Glutamatergic neuron (in vitro differentiated cells): ENCODE results near the gene ABR. TPM values are rescaled to one million over a fixed set of nuclear protein-coding genes. Genes with fewer than 3 reads are reported as not detected.
A peak's percentile ranks its signal among the peaks of the same experiment; 100 is the strongest.
"Not testable (repeated sequence)": the region's sequence is repeated elsewhere in the genome, so short reads cannot be mapped to it uniquely, and the experiment has no call there.

ENCODE experiments used
- DNase-seq: peaks from one replicate; pipeline ENCODE4 v3.0.0; 2022
- H3K27ac Mint-ChIP-seq: one replicate; pipeline ENCODE4 v1.8.0; 2020; ENCODE audit warnings: mild to moderate bottlenecking, mixed read lengths, inconsistent platforms; ENCODE audit not compliant: unreplicated experiment
- H3K27me3 Mint-ChIP-seq: one replicate; pipeline ENCODE4 v1.8.0; 2020; ENCODE audit warnings: mild to moderate bottlenecking, moderate library complexity, mixed read lengths, inconsistent platforms; ENCODE audit not compliant: unreplicated experiment
- H3K36me3 Mint-ChIP-seq: one replicate; pipeline ENCODE4 v1.8.0; 2020; ENCODE audit warnings: mild to moderate bottlenecking, mixed read lengths, inconsistent platforms; ENCODE audit not compliant: unreplicated experiment
- H3K4me1 Mint-ChIP-seq: one replicate; pipeline ENCODE4 v1.8.0; 2020; ENCODE audit warnings: mild to moderate bottlenecking, low read depth, mixed read lengths, inconsistent platforms; ENCODE audit not compliant: unreplicated experiment
- H3K4me3 Mint-ChIP-seq: one replicate; pipeline ENCODE4 v1.8.0; 2020; ENCODE audit warnings: mild to moderate bottlenecking, mixed read lengths, inconsistent platforms; ENCODE audit not compliant: unreplicated experiment
- H3K9me3 Mint-ChIP-seq: one replicate; pipeline ENCODE4 v1.8.0; 2020; ENCODE audit warnings: mild to moderate bottlenecking, moderate library complexity, mixed read lengths, inconsistent platforms; ENCODE audit not compliant: unreplicated experiment
- total RNA-seq: library from RNA; stranded (reverse); fragmentation: NEBNext Ultra II Directional; extraction: Animal tissue kit (Norgen Biotek cat#: 25700); gene quantifications from one replicate; pipeline ENCODE4 v1.2.1, GENCODE V29; 2021; ENCODE audit not compliant: unreplicated experiment
- TF ChIP-seq, protein P1 (sequence below): fragments of 200-600 bp; sonication (generic); IDR thresholded peaks from one replicate; pipeline ENCODE4 v1.5.0; 2021; ENCODE audit not compliant: partially characterized antibody, unreplicated experiment

The ABR gene
- total RNA-seq, 1 donor from 2014 or later, result 219 TPM

DNA sequence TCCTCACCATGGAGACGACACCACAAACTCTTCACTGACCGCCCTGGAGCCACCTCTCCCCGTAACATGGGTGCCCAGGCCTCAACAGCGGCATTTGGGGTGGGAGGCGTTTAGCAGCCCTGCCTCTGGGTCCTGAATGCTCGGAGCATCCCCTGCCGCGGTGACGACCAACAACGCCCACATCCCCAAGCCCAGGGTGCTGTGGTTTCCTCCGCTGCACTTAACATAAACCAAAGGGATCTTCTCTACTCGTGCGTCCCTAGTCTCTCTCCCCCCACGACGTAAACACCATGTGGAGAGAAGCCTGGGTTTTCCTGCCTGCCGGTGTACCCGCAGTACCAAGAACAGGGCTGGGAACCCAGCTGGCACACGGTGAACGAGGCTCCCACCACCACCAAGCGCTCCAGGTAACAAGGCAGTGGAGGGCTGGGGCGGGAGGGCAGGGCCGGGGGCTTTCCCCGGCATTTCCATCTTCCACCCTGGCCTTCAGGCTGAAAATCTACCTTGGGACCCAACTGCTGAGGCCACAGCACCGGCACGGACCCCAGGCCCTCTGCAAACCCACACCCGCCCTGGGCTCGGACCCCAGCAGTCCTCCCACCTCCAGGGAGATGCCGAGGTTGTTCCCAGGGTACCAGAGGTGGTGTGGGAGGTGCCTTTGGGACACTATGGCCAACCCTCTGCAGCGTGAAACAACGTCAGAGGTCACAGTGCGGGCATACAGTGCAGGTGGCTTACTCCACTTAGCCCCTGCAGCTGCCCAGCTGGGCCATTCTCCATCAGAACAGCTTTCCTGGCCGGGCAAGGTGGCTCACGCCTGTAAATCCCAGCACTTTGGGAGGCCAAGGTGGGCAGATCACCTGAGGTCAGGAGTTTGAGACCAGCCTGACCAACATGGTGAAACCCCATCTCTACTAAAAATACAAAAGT, 128.5 kb downstream of the ABR start:
- Mint-ChIP-seq H3K36me3 (no peaks in the 10 kb centered on the region), H3K4me3 (no peak overlapping the region), H3K4me1 (peaks cover 13% of the 10 kb centered on the region), H3K9me3 (peaks cover 11% of the 10 kb centered on the region), H3K27me3 (peaks cover 14% of the 10 kb centered on the region), H3K27ac (no peak overlapping the region)
- TF ChIP-seq, protein P1, sequence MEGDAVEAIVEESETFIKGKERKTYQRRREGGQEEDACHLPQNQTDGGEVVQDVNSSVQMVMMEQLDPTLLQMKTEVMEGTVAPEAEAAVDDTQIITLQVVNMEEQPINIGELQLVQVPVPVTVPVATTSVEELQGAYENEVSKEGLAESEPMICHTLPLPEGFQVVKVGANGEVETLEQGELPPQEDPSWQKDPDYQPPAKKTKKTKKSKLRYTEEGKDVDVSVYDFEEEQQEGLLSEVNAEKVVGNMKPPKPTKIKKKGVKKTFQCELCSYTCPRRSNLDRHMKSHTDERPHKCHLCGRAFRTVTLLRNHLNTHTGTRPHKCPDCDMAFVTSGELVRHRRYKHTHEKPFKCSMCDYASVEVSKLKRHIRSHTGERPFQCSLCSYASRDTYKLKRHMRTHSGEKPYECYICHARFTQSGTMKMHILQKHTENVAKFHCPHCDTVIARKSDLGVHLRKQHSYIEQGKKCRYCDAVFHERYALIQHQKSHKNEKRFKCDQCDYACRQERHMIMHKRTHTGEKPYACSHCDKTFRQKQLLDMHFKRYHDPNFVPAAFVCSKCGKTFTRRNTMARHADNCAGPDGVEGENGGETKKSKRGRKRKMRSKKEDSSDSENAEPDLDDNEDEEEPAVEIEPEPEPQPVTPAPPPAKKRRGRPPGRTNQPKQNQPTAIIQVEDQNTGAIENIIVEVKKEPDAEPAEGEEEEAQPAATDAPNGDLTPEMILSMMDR, result no peak
- DNase-seq, result no peak

DNA sequence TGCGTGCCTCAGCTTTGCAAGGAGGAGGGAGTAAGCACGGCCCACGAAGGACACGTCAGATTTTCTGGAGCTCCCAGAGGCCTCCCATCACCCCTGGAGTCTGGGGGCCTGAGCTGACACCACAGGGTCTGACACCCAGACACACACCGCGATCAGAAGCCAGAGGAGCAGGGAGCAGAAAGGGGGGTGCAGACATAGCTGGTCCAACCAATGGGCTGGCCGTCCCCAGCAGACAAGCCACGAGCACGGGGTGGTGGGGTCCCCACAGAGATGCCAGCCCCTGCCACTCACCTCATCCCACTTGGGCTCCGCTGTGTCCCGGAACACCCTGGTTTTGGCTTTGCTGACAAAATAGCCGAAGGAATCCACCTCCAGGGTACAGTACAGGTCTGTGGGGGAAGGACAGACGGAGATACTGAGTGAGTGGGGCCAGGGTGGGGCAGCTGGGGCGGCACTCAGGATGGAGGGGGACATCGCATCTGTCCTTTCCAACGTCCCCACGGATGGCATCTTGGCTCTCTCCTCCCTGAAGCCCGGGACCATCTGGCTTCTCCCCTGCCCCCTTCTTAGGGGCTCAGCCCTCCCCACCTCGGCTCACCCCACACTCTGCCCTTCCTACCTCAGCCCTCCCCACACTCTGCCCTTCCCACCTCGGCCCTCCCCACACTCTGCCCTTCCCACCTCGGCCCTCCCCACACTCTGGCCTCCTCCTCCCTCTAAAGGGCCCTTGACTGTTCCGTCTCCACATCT, 129.4 kb downstream of the ABR start:
- Mint-ChIP-seq H3K4me3 (no peak overlapping the region), H3K9me3 (peaks cover 14% of the 10 kb centered on the region), H3K36me3 (no peaks in the 10 kb centered on the region), H3K4me1 (peaks cover 14% of the 10 kb centered on the region), H3K27me3 (peaks cover 16% of the 10 kb centered on the region), H3K27ac (no peak overlapping the region)
- DNase-seq, result no peak
- TF ChIP-seq, protein P1, result no peak

DNA sequence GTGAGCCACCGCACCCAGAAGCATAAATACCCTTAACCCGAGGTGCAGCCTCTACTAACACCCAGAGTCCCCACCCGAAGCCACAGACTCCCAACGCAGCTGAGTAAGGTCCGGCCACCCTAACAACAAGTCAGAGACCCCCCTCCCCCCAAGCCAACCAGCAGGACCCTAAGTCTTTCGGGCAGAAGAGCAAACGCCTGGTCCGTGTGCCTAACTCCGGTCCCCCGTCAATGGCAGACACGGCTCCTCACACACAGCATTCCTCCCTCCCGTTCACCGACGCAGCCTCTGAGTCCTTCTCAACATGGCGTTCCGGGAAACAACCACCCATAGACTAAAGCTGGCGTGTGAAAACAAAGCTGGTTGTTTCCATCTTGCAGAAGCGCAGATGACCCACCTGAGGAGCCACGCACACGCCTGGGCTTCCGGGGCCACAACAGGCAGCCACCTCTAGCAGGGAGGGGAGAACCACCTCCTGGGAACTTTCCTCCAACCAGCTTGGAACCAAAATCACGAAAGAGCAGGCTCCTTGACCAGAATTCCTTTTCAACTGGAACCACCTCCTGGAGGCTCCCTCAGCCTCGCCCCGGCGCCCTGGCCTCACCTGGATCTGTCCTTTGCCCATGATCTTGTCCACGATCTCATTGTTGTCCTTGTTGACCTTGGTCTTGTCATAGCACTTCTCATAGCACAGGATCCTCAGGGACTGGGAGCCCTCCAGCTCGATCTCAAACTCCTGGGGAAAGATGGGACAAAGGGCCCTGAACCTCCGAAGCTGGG, 130.1 kb downstream of the ABR start:
- H3K4me3 Mint-ChIP-seq, result no peak overlapping the region
- no peaks in the 10 kb centered on the region for H3K36me3 Mint-ChIP-seq
- peak overlapping the region; percentile 43 for H3K27ac Mint-ChIP-seq
- H3K27me3 Mint-ChIP-seq, result peaks cover 23% of the 10 kb centered on the region
- TF ChIP-seq, protein P1, result no peak
- peaks cover 22% of the 10 kb centered on the region for H3K4me1 Mint-ChIP-seq
- peaks cover 14% of the 10 kb centered on the region for H3K9me3 Mint-ChIP-seq
- no peak for DNase-seq

DNA sequence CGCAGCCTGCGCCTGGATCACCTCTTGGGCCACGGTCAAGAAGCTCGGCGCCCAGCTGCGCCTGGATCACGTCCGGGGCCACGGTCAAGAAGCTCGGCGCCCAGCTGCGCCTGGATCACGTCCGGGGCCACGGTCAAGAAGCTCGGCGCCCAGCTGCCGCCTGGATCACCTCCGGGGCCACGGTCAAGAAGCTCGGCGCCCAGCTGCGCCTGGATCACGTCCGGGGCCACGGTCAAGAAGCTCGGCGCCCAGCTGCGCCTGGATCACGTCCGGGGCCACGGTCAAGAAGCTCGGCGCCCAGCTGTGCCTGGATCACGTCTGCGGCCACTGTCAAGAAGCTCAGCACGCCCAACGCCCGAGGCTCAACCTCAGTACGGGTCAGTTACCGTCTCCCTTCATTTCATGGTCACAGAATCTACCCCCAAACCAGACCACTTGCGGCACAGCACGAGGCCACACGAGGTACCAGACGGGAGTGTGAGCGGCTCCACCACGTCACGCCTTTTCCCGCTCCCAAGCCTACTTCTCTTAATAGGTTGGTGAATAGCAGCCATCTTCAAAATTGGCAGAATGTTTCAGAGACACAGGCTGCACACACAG, 131.2 kb downstream of the ABR start:
- H3K27ac Mint-ChIP-seq, result peak overlapping the region; percentile 48
- peaks cover 14% of the 10 kb centered on the region for H3K9me3 Mint-ChIP-seq
- DNase-seq, H3K36me3 Mint-ChIP-seq, H3K4me3 Mint-ChIP-seq: not testable (repeated sequence)
- peaks cover 23% of the 10 kb centered on the region for H3K27me3 Mint-ChIP-seq
- peaks cover 24% of the 10 kb centered on the region for H3K4me1 Mint-ChIP-seq

DNA sequence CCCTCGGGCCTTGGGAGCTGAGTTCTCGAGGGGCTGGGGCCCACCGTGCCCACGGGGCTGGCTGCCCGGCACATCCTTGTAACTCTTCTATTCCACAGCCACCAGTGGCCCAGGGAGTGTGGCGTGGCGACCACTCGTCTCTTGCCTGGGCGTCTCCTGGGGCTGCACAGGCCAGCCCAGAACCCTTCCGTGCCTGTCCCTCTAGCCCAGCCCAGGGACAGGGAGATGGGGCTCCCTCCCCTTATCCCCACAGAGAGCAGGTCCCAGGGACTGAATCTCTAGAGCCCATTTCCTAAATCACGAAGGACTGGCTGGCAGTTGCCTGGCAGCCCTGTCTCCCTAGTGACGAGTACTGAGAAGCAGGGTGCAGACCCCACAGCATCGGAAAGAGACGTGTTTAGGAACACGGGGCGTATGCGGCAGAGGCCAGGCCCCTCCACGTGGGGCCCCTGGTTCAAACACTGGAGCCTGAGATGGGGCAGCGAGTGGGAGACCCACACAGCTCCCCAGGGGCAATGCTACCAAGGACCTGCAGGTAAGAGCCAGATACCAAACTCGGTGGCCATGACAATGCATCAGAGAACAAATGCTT, 131.8 kb downstream of the ABR start:
- Mint-ChIP-seq H3K27me3 (peaks cover 23% of the 10 kb centered on the region), H3K4me3 (peak overlapping the region; percentile 52), H3K4me1 (peaks cover 24% of the 10 kb centered on the region), H3K27ac (peak overlapping the region; percentile 90), H3K36me3 (no peaks in the 10 kb centered on the region), H3K9me3 (peaks cover 14% of the 10 kb centered on the region)
- DNase-seq, result no peak
- TF ChIP-seq, protein P1, result no peak
